Loucy (cell line): Measurements from ENCODE around the gene TAF3.

Experiments used
- EZH2phosphoT487 ChIP-seq: fragments of 200-600 bp; IDR thresholded peaks from 2 replicates; pipeline ENCODE4 v1.6.1; 2018; ENCODE audit warnings: antibody characterized with exemption, mild to moderate bottlenecking, moderate library complexity, borderline replicate concordance
- TF ChIP-seq, protein P1 (sequence below): fragments of 200-600 bp; sonication (generic); conservative IDR thresholded peaks from 2 replicates; pipeline ENCODE4 v1.5.1; 2014; ENCODE audit warnings: mild to moderate bottlenecking, antibody characterized with exemption, low read length

- TF ChIP-seq, protein P1, sequence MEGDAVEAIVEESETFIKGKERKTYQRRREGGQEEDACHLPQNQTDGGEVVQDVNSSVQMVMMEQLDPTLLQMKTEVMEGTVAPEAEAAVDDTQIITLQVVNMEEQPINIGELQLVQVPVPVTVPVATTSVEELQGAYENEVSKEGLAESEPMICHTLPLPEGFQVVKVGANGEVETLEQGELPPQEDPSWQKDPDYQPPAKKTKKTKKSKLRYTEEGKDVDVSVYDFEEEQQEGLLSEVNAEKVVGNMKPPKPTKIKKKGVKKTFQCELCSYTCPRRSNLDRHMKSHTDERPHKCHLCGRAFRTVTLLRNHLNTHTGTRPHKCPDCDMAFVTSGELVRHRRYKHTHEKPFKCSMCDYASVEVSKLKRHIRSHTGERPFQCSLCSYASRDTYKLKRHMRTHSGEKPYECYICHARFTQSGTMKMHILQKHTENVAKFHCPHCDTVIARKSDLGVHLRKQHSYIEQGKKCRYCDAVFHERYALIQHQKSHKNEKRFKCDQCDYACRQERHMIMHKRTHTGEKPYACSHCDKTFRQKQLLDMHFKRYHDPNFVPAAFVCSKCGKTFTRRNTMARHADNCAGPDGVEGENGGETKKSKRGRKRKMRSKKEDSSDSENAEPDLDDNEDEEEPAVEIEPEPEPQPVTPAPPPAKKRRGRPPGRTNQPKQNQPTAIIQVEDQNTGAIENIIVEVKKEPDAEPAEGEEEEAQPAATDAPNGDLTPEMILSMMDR = no peak
- no peak for TF ChIP-seq EZH2phosphoT487
Observed at GRCh38 chr10:7853890-7854289, 35.6 kb downstream of the TAF3 start.
